CD4-positive, alpha-beta T cell treated with Interleukin-21 for 1 hour (primary cell): Measurements from ENCODE around the gene GHRH.

Experiments used
- DNase-seq: peaks from one replicate; pipeline ENCODE4 v3.0.0-alpha.2; 2020

GHRH gene

DNA sequence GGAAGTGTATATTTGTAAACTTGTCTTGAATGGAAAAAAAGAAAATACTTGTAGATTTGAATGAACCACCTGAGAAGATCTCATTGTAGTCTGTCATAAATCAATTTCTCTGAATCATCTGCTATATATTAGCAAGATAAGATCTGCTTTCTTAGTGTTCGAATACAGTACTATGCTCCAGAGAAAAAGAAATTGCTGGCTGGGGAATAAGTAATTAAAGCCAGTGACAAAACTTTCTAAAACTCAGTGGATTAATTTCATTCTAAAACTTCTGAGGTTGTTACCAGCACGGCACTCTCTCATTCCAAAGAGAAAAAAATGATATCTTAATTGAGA lies 59.8 kb downstream of the GHRH start:
- no peak for DNase-seq
